WERI-Rb-1 (cell line): ENCODE data around the gene SH3BP1.

Experiments
- DNase-seq: peaks from one replicate; pipeline ENCODE4 v3.0.0-alpha.2; 2020
- H3K27ac ChIP-seq: fragments of 250-450 bp; sonication (Bioruptor Pico); 2 replicates; pipeline ENCODE4 v1.5.1; 2020; ENCODE audit warnings: mild to moderate bottlenecking, moderate library complexity
- H3K27me3 ChIP-seq: fragments of 250-450 bp; sonication (Bioruptor Pico); 2 replicates; pipeline ENCODE4 v1.5.1; 2021; ENCODE audit warnings: mild to moderate bottlenecking, low read depth, moderate library complexity; ENCODE audit not compliant: insufficient read depth, severe bottlenecking
- H3K36me3 ChIP-seq: fragments of 250-450 bp; sonication (Bioruptor Pico); 2 replicates; pipeline ENCODE4 v1.5.1; 2020; ENCODE audit warnings: mild to moderate bottlenecking, moderate library complexity
- H3K4me3 ChIP-seq: 2 replicates; pipeline ENCODE4 v1.5.1; 2011; ENCODE audit warnings: low read depth, mild to moderate bottlenecking, control low read depth, low read length
- H3K9me3 ChIP-seq: fragments of 250-450 bp; sonication (Bioruptor Pico); 2 replicates; pipeline ENCODE4 v1.5.1; 2021; ENCODE audit warnings: mild to moderate bottlenecking, moderate library complexity; ENCODE audit not compliant: severe bottlenecking
- TF ChIP-seq, protein P1 (sequence below): IDR thresholded peaks from 2 replicates; pipeline ENCODE4 v1.5.1; 2011; ENCODE audit warnings: low read depth, mild to moderate bottlenecking, control low read depth, inconsistent platforms, low read length

SH3BP1 gene

DNA sequence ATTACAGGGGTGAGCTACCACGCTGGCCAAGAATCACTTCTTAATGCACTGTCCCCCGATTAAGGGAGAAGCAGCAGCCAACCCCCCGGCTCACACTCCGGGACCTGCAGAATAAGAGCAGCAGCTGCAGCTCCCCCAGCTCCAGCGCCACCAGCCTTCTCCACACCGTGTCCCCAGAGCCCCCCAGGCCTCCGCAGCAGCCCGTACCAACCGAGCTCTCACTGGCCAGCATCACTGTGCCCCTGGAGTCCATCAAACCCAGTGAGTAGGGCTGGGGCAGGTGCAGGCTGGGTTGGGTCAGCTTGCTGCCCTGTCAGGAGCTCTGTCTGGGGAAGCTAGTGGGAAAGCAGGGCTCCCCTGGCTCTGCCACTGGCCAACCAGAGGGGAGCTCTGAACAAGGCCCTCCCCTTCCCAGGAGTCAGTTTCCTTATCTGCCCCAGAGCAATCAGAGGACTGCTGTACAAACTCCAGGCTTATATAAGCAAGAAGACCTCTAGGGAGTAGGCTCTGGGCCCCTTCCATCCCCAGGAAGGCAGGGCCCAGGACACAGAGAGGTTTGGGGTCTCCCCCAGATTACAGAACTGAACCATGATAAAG, 8.5 kb upstream of the SH3BP1 start:
- Histone ChIP-seq H3K36me3 (peaks cover 3% of the 10 kb centered on the region; the same call in 1 of the 2 replicates), H3K27me3 (no peaks in the 10 kb centered on the region), H3K4me3 (no peak overlapping the region), H3K27ac (no peak overlapping the region), H3K9me3 (no peaks in the 10 kb centered on the region)
- TF ChIP-seq, protein P1, sequence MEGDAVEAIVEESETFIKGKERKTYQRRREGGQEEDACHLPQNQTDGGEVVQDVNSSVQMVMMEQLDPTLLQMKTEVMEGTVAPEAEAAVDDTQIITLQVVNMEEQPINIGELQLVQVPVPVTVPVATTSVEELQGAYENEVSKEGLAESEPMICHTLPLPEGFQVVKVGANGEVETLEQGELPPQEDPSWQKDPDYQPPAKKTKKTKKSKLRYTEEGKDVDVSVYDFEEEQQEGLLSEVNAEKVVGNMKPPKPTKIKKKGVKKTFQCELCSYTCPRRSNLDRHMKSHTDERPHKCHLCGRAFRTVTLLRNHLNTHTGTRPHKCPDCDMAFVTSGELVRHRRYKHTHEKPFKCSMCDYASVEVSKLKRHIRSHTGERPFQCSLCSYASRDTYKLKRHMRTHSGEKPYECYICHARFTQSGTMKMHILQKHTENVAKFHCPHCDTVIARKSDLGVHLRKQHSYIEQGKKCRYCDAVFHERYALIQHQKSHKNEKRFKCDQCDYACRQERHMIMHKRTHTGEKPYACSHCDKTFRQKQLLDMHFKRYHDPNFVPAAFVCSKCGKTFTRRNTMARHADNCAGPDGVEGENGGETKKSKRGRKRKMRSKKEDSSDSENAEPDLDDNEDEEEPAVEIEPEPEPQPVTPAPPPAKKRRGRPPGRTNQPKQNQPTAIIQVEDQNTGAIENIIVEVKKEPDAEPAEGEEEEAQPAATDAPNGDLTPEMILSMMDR, result no peak
- DNase-seq, result no peak

DNA sequence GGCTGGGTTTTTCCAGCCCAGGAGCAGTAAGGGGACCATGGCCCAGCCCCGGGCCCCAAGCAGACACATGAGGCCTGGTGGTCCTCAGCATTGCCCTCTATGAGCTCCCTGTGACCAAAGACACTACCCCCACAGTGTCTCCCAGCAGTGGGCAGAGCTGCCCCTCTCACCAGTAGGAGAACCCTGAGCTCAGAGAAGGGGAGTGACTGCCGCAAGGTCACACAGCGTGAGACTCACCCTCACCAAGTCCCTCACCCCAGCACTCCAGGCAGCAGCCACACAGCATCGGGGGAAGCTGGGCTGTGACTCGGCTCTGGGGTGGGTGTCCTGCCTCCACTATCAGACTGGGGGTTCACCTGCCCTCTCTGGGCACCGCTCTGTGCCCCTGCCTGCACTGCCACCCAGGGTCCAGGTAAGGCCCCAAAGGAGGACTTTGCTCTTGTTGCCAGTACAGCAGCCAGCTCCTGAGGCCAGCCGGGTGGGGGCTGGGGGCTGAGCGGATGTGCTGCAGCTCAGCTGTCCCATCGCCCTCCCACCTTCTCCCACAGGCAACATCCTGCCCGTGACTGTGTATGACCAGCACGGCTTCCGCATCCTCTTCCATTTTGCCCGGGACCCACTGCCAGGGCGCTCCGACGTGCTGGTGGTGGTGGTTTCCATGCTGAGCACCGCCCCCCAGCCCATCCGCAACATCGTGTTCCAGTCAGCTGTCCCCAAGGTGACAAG, 7.9 kb upstream of the SH3BP1 start:
- no peak for DNase-seq

DNA sequence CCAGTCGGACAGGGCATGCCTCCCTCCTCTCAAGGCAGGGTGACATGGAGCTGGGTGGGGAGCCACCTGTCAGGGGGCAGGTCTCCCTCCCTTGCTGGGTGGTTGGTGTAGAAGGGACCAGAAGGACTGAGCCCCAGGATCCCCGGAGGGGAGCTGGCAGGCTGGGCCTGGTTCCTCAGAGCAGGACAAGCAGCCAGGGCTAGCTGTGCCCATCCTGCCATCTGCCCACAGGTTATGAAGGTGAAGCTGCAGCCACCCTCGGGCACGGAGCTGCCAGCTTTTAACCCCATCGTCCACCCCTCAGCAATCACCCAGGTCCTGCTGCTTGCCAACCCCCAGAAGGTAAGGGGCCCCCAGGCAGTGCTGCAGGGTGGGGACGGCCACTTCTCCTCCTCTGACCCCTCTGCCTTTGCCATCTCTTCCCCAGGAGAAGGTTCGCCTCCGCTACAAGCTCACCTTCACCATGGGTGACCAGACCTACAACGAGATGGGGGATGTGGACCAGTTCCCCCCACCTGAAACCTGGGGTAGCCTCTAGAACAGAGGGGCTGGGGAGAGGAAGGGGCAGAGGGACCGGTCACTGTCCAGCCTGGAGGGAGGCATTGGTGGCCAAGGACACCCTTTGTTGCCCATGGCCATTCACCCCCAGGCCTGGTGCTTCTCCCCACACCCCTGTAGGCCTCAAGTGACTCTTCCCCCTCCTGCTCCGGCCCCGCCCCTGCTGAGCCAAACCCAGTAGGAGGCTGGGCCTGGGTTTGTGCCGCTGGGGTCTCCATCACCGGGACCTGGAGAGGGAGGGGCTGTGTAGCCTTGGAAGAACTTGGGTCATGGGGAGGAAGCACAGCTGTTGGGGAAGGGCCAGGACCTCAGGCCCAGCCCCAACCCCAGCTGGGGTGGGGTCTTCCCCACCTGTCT, 7.0 kb upstream of the SH3BP1 start:
- TF ChIP-seq, protein P1, result no peak
- Histone ChIP-seq H3K36me3 (no peaks in the 10 kb centered on the region; the same call in 1 of the 2 replicates), H3K27me3 (no peaks in the 10 kb centered on the region), H3K27ac (peak overlapping the region; percentile 71; the same call in 1 of the 2 replicates), H3K9me3 (no peaks in the 10 kb centered on the region), H3K4me3 (no peak overlapping the region)
- no peak for DNase-seq

More for the DNA sequence above, 7.9 kb upstream of the SH3BP1 start:
- Histone ChIP-seq H3K36me3 (no peaks in the 10 kb centered on the region; the same call in 1 of the 2 replicates), H3K27ac (no peak overlapping the region), H3K27me3 (no peaks in the 10 kb centered on the region), H3K9me3 (no peaks in the 10 kb centered on the region), H3K4me3 (no peak overlapping the region)
- TF ChIP-seq, protein P1, result no peak

DNA sequence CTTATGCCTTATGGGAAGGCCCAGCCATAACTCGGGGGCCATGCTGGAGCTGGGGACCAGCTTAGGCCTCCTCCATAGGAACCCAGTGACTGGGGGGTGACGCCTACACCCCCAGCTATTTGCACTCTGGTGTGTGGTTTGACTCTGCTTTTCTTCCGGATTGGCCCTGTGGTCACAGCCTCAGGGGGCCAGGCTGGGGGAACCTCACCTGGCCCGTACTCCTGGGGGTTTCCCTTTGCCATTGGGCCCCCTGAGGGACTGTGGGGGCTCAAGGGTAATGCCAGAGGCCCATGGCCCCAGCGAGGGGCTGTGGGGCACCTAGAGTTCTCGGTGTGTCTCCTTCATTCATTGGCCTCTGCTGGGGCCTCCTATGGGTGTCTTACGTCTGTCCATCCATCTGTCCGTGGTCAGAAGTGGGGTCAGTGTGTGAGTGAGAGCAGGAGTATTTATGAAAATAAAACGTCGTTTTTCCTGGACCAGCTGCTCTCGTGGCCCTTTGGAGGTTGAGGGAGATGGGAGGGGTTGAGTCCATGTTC, 6.3 kb upstream of the SH3BP1 start:
- Histone ChIP-seq H3K27me3 (no peaks in the 10 kb centered on the region), H3K4me3 (no peak overlapping the region), H3K36me3 (no peaks in the 10 kb centered on the region; the same call in 1 of the 2 replicates), H3K9me3 (no peaks in the 10 kb centered on the region), H3K27ac (peak overlapping the region; percentile 71)
- TF ChIP-seq, protein P1, result no peak
- no peak for DNase-seq

DNA sequence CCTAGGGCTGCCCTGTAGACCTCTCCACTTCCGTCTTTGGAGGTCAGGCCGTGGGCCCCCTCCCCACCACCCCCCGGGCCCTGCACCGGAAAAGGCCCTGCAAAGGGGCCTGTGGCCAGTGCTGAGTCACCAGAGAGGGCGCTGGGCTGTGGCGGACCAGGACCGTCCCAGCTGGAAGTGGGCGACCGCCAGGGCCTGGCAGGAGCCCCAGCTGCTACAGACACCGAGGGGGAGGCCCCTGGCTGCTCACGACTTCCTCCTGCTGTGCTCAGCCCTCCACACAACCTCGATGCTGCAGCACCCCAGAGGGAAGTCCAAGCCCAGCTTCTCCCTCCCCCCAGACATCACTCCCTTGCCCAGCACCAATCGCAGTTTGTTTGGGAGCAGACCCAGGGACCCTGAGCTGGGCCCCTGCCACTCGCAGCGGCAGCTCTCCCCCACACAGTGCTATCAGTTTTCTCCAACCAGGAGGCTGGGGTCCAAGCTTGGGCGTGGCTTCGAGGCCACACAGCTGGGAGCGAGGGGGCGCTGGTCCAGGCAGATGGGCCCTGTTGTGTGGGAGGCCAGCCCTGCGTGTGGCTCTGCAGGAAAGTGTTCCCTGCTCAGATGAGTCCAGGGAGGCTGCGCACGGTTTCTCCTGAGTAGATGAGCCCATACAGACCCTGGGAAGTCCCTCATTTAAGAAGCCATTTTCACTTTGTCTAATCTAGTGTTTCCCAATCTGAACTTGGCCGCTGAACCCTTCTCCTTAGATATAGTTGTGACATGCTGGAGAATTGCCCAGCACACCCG, 5.6 kb upstream of the SH3BP1 start:
- no peaks in the 10 kb centered on the region for H3K9me3 ChIP-seq
- H3K27me3 ChIP-seq, result no peaks in the 10 kb centered on the region
- TF ChIP-seq, protein P1, result peak; percentile 43
- peak; percentile 71 for DNase-seq
- peak overlapping the region; percentile 71 for H3K27ac ChIP-seq
- no peaks in the 10 kb centered on the region; the same call in 1 of the 2 replicates for H3K36me3 ChIP-seq
- H3K4me3 ChIP-seq, result 0 out of 2 replicates have a peak overlapping the region, but pooled peaks have one; percentile 13
